Left cardiac atrium (tissue), 4 donors: ENCODE results near the gene SRRM4. TPM values are rescaled to one million over a fixed set of nuclear protein-coding genes. Genes with fewer than 3 reads are reported as not detected.
"Not testable (repeated sequence)": the region's sequence is repeated elsewhere in the genome, so short reads cannot be mapped to it uniquely, and the experiment has no call there.

Experiments
- ATAC-seq, 2 donors: fragments of 200-7000 bp; cut with Tn5 transposase; one replicate each; pipeline ENCODE4 v1.9.1; 2020; ENCODE audit warnings: mild to moderate bottlenecking in 2 of 2, moderate library complexity in 2 of 2
- DNase-seq: peaks from one replicate; pipeline ENCODE4 v3.0.0-alpha.2; 2020
- intact Hi-C, 2 donors: fragments of 100-400 bp; cut with DNase I; formaldehyde crosslinking; loops; one replicate each; pipeline versions ENCODE4 v1.14.1 to v1.15.1; 2022 to 2023
- total RNA-seq, 2 donors: library from RNA; stranded (reverse); fragmentation: NEBNext Ultra II Directional; extraction: Animal tissue kit (Norgen Biotek cat#: 25700); gene quantifications; one replicate each; pipeline ENCODE4 v1.2.1, GENCODE V29; 2021
- donor health status: DM: no; HTN: yes; CAD: no.
- donor health status: DM: no; HTN: yes; CAD: no; lungs with severe emphysema.
- donor health status: DM: yes; HTN: yes; CAD: no.
- donor health status: Dilated cardiomyopathy.

SRRM4 gene
- total RNA-seq, 2 donors from 2014 or later, result 0.13 to 0.21 TPM

- ATAC-seq (no peak), DNase-seq (no peak)
- intact Hi-C loops, result no loop called here
These were observed 24.6 kb downstream of the SRRM4 start for GRCh38 chr12:119005913-119006312.

DNA sequence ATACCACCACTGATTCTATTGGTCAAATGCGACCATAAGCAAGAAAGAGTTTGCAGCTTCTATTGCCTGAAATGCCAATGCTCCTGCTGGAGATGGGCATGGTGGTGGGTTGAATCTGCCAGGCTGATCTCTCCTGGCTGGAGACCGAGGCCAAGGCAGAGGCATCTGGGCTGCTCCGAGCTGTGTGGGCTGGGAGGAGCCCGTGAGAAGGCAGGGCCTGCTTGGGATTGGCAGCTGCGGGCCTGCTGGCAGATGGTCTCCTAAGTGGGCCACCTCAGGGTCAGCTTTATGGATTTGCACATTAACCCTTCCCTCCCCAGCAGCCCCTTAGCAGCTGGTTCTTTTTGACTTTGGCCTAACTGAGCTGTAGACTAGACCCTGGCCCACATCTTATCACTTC, 25.4 kb downstream of the SRRM4 start:
- intact Hi-C loops, result no loop called here
- no peak for DNase-seq
- ATAC-seq, result no peak

GRCh38 chr12:119008273-119008672, 26.9 kb downstream of the SRRM4 start:
- peak in 1 of 2 donors; percentile 54 for ATAC-seq
- DNase-seq, intact Hi-C loops: not testable (repeated sequence)

GRCh38 chr12:119008691-119009221, 27.4 kb downstream of the SRRM4 start:
- intact Hi-C loops, result no loop called here
- no peak for DNase-seq

DNA sequence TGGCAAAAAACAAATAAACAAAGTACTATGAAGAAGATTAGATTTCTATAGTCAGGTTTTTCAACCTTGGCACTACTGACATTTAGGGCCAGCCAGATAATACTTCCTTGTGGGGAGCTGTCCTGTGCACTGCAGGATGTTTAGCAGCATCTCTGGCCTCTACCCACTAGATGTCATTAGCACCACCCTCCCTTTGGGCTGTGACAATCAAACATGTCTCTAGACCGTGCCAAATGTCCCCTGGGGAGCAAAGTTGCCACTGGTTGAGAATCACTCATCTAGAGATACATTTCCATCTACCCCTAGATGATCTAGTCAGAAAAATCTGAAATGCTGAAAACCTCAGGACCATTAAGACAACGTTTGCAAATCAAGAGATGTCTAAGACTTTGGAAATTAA, 29.9 kb downstream of the SRRM4 start:
- intact Hi-C loops, result no loop called here
- no peak for ATAC-seq
- no peak for DNase-seq

More at GRCh38 chr12:119008691-119009221, 27.4 kb downstream of the SRRM4 start:
- no peak for ATAC-seq

DNA sequence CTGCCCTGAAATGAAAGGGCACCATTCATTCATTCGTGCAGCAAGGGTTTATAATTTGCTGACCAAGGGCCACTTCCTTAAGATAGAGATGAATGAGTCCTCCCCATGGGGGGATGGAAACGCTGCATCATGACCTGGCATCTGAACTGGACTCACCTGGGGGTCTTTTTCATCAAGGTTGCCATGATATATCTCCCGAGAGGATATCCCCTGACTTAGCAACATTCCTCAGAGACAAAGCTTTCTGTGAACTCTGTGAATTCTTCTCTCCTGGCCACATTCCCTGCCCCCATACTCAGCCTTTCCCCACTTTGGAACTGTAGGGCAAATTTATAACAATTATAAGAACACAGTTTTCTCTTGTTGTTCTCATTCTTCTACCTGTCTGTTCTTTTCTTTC, 30.8 kb downstream of the SRRM4 start:
- intact Hi-C loops, result no loop called here
- ATAC-seq (no peak), DNase-seq (no peak)

GRCh38 chr12:119013023-119013422, 31.7 kb downstream of the SRRM4 start:
- no peak for DNase-seq
- ATAC-seq, result no peak
- intact Hi-C loops, result no loop called here

DNA sequence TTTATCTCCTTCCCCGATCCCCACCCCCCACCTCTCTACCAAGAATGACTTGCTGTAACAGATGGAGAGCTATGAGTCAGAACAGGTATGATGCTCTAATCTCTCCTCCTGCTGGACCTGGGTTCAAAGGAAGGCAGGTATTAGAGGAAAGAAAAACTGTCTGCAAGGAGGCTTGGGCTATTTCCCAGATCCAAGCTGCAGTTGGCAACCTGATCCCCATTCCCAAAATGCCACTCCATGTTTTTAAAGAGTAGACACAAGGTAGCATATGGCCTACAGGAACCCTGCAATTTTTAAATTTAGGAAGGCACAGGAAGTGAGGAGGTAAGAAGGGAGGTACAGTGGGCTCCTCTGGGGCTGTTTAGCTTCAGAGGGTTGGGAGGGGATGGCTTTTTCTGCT, 33.0 kb downstream of the SRRM4 start:
- intact Hi-C loops, result no loop called here
- ATAC-seq (no peak), DNase-seq (no peak)

GRCh38 chr12:119016715-119017114, 35.4 kb downstream of the SRRM4 start:
- DNase-seq (no peak), ATAC-seq (no peak)
- intact Hi-C loops, result no loop called here

DNA sequence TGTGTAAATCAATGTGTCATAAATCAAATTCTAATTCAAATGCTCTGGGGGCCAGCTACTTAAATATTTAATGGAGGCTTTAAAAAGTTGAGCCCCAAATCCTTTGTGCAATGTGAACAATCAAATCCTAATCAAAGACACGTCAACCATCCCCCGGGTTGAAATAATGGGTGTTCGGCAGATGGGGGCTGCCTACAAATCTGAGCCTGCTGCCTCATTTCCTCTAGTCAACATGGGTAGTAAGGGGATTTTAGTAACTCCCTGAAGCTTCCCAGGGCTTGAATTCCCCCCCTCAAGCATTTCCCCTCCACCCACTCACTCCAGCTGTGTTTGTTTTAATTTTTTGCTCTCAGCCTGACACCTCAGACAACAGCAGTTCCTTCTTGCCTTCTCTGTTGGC, 37.8 kb downstream of the SRRM4 start:
- DNase-seq (no peak), ATAC-seq (no peak)
- intact Hi-C loops, result no loop called here

DNA sequence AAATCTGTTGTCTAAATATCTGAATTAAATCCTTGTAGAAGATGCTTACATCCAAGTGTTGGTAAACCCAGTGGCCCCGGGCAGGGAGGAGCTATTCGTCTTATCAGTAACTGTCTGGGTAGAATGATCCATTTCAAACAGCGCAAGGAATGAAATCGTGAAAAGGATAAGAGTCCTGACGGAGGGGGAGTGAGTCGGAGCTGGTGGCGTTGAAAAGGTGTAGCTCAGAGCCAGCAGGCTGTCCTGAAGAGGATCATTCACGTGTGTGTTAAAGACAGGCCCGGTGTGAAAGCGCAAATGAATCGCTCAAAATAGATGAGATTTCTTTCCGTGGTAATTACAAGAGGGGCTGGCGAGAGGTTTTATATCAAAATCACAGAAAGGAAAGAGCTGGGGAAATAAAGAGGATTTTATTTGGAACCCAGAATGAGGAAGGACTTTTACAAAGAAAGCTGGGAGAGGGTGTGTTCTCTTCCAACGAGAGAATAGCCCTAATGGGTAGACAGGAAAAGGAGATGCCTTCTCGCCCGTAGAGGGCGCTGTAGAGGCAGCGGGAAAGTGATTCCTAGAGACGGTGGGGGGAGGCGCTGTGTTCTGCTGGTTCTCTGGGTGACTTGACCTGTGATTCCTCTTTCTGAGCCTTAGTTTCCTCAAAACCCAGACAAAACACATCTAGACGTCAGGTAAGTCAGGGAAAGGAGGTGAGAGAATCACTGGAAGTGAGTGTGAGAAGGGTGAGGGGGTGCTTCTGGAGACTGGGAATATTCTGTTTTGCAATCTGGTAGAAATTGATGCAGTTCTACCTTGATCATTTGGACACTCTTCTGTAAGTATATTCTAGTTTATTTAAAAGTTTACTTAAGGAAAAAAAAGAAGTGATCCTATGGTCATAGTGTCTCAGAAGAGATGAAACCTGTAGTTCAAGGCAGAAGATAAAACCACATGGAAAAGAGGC, 39.3 kb downstream of the SRRM4 start:
- DNase-seq, result peak; percentile 56
- intact Hi-C loops, result loop anchor here in 1 of 2 donors (2.0 kb wide), 1 partner anchor 62 kb away; no protein-coding TSS in a partner anchor
- ATAC-seq, result peak in 1 of 2 donors; percentile 56

GRCh38 chr12:119024356-119024755, 43.0 kb downstream of the SRRM4 start:
- intact Hi-C loops, result no loop called here
- ATAC-seq, result no peak
- DNase-seq, result no peak

DNA sequence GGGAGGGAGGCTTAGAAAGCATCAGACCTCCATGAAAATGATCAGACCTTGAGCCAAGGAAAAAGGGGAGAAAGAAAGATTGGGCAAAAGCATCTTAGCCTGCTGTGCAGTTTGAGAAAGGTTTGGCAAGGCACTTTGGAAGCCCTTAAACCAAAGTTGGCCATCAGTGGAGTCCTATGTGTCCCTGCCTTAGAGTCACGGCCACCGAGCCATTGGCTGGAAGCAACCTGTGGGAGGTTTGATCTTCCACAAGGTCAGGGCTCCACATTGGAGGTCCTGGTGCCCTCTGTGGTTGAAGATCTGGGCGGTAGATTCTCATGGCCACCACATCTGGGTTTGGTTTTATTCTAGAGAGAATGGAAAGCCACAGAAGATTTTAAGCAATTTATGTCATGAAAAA, 44.4 kb downstream of the SRRM4 start:
- DNase-seq, result no peak
- ATAC-seq, result no peak
- intact Hi-C loops, result no loop called here

- ATAC-seq, DNase-seq: not testable (repeated sequence)
- intact Hi-C loops, result loop anchor here in 1 of 2 donors (10.0 kb wide), 1 partner anchor 629 kb away; no protein-coding TSS in a partner anchor
These were observed 52.0 kb downstream of the SRRM4 start for GRCh38 chr12:119033332-119033731.

DNA sequence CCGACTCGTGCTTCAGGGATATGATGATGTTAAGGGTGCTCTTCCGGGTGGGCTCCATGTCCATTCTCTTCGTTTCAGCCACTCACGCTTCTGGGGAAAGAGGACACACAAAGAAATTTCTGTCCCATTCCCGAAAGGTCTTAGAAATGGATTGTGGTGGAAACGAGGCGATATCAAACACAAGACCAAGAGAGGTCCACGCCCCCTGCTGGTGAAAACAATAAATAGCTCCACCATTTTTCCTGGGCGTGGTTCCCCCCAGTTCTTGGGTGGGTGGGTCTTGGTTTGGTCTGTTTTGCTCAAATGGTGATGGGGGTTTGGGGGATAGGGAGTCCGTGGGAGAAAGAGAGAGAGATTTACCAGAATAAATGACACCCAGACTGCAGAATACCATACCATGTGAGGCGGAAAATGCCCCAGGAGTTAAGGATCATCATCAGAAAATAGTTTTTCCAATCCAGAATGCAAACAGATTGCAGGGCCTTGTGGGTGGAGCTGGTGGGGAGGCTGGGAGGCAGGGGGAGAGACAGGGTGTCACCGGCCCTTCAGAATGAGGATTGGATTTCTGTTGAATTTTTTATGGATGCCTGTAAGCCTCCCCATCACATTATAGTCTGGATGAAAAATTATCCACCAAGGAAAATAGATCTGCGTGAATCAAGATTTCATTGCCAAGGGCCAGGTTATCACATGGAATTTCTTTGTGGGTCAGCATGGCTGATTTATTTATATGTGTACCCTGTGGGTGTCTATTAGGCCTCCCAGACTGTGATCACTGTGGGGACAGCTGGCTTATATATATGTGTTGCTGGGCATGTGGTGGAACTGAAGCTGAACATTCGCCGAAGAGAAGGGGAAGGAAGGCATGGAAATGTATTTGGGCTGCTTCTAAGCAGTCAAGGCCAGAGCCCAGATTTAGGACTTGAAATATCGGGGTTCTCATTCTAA, 55.8 kb downstream of the SRRM4 start:
- ATAC-seq (no peak), DNase-seq (no peak)
- intact Hi-C loops, result loop anchor here in 1 of 2 donors (10.0 kb wide), 1 partner anchor 632 kb away; no protein-coding TSS in a partner anchor

GRCh38 chr12:119044094-119044493, 62.8 kb downstream of the SRRM4 start:
- intact Hi-C loops, result no loop called here
- ATAC-seq, result no peak
- DNase-seq, result no peak

GRCh38 chr12:119047641-119048040, 66.3 kb downstream of the SRRM4 start:
- ATAC-seq, result no peak
- intact Hi-C loops, result no loop called here
- no peak for DNase-seq

- ATAC-seq, result no peak
- intact Hi-C loops, result no loop called here
- no peak for DNase-seq
These were observed 69.3 kb downstream of the SRRM4 start for GRCh38 chr12:119050663-119051062.

DNA sequence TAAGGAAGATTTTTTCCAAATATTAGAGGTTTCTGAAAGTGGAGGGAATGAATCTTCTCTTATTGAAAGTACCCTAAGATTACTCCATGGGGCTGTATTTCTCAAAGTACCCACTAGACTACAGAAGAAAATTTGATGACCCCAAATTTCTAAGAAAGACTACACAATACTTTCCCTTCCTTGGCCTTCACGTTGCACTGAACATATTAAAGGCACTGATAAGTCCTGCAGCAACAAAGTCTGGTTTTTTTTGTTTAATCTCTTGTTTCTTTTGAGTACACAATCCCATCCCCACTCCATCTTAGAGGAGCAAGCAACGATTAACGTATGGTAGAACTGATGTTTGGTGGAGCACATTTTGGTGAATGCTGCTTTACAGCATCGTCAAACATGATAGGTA, 70.1 kb downstream of the SRRM4 start:
- intact Hi-C loops, result no loop called here
- no peak for DNase-seq
- ATAC-seq, result no peak
